ENCODE measurements around the gene ZNF804A.

The ZNF804A gene

GRCh38 chr2:184938221-184938985 is 340.1 kb downstream of the ZNF804A start:
- TF ChIP-seq CTCF (IDR thresholded peaks at IDR 0.05; ENCODE audit: borderline replicate concordance, extremely low read depth, low read length, poor library complexity, severe bottlenecking): no peak
- TF ChIP-seq EZH2 (IDR thresholded peaks at IDR 0.05; ENCODE audit: borderline replicate concordance, low read depth, low read length, severe bottlenecking): no peak
- Histone ChIP-seq H3K36me3 (ENCODE audit: insufficient read depth, low read length) (no peaks in the 10 kb centered on the region), H3K9ac (ENCODE audit: low read depth, low read length) (no peak overlapping the region), H3K27ac (ENCODE audit: low read length) (no peak overlapping the region), H3K9me3 (ENCODE audit: insufficient read depth, low read length, severe bottlenecking) (no peaks in the 10 kb centered on the region), H2AFZ (ENCODE audit: low read depth, low read length) (no peak overlapping the region), H3K4me1 (ENCODE audit: insufficient read depth, low read length) (no peaks in the 10 kb centered on the region), H3K27me3 (ENCODE audit: insufficient read depth, low read length, poor library complexity) (no peaks in the 10 kb centered on the region), H3K79me2 (ENCODE audit: insufficient read depth, low read length) (no peaks in the 10 kb centered on the region), H4K20me1 (ENCODE audit: insufficient read depth, low read length) (no peaks in the 10 kb centered on the region), H3K4me2 (ENCODE audit: insufficient read depth, low read length) (no peak overlapping the region), H3K4me3 (ENCODE audit: low read depth in 1 of 2, low read length in 2 of 2) (no peak overlapping the region)
- no peak for DNase-seq
- ATAC-seq (ENCODE audit: insufficient read depth, low read depth): no peak

GRCh38 chr2:184945326-184945725 is 347.0 kb downstream of the ZNF804A start:
- H3K4me2 ChIP-seq (ENCODE audit: insufficient read depth, low read length): no peak overlapping the region
- no peak overlapping the region for H3K27ac ChIP-seq (ENCODE audit: low read length)
- H2AFZ ChIP-seq (ENCODE audit: low read depth, low read length): no peak overlapping the region
- no peak for ATAC-seq (ENCODE audit: insufficient read depth, low read depth)
- H3K4me3 ChIP-seq (ENCODE audit: low read depth in 1 of 2, low read length in 2 of 2): no peak overlapping the region
- H3K9me3 ChIP-seq (ENCODE audit: insufficient read depth, low read length, severe bottlenecking): no peaks in the 10 kb centered on the region
- no peaks in the 10 kb centered on the region for H3K4me1 ChIP-seq (ENCODE audit: insufficient read depth, low read length)
- no peaks in the 10 kb centered on the region for H3K79me2 ChIP-seq (ENCODE audit: insufficient read depth, low read length)
- TF ChIP-seq EZH2 (IDR thresholded peaks at IDR 0.05; ENCODE audit: borderline replicate concordance, low read depth, low read length, severe bottlenecking): no peak
- no peak for TF ChIP-seq CTCF (IDR thresholded peaks at IDR 0.05; ENCODE audit: borderline replicate concordance, extremely low read depth, low read length, poor library complexity, severe bottlenecking)
- H3K36me3 ChIP-seq (ENCODE audit: insufficient read depth, low read length): no peaks in the 10 kb centered on the region
- DNase-seq: no peak
- no peak overlapping the region for H3K9ac ChIP-seq (ENCODE audit: low read depth, low read length)
- no peaks in the 10 kb centered on the region for H4K20me1 ChIP-seq (ENCODE audit: insufficient read depth, low read length)
- no peaks in the 10 kb centered on the region for H3K27me3 ChIP-seq (ENCODE audit: insufficient read depth, low read length, poor library complexity)

- no peaks in the 10 kb centered on the region for H4K20me1 ChIP-seq (ENCODE audit: insufficient read depth, low read length)
- DNase-seq: no peak
- H3K4me1 ChIP-seq (ENCODE audit: insufficient read depth, low read length): no peaks in the 10 kb centered on the region
- no peak for ATAC-seq (ENCODE audit: insufficient read depth, low read depth)
- H3K27me3 ChIP-seq (ENCODE audit: insufficient read depth, low read length, poor library complexity): no peaks in the 10 kb centered on the region
- H3K27ac ChIP-seq (ENCODE audit: low read length): no peak overlapping the region
- no peaks in the 10 kb centered on the region for H3K36me3 ChIP-seq (ENCODE audit: insufficient read depth, low read length)
- H3K79me2 ChIP-seq (ENCODE audit: insufficient read depth, low read length): no peaks in the 10 kb centered on the region
- no peak for TF ChIP-seq EZH2 (IDR thresholded peaks at IDR 0.05; ENCODE audit: borderline replicate concordance, low read depth, low read length, severe bottlenecking)
- TF ChIP-seq CTCF (IDR thresholded peaks at IDR 0.05; ENCODE audit: borderline replicate concordance, extremely low read depth, low read length, poor library complexity, severe bottlenecking): no peak
- H3K9me3 ChIP-seq (ENCODE audit: insufficient read depth, low read length, severe bottlenecking): no peaks in the 10 kb centered on the region
- no peak overlapping the region for H3K9ac ChIP-seq (ENCODE audit: low read depth, low read length)
- H3K4me2 ChIP-seq (ENCODE audit: insufficient read depth, low read length): no peak overlapping the region
- no peak overlapping the region for H2AFZ ChIP-seq (ENCODE audit: low read depth, low read length)
- no peak overlapping the region for H3K4me3 ChIP-seq (ENCODE audit: low read depth in 1 of 2, low read length in 2 of 2)
Measured at GRCh38 chr2:184945824-184946223, 347.5 kb downstream of the ZNF804A start.
